PC-3 (cell line): Measurements from ENCODE around the gene DENND6A. TPM values are rescaled to one million over a fixed set of nuclear protein-coding genes. Genes with fewer than 3 reads are reported as not detected.
"Not testable (repeated sequence)": the region's sequence is repeated elsewhere in the genome, so short reads cannot be mapped to it uniquely, and the experiment has no call there.

Source experiments
- ATAC-seq: fragments of 200-7000 bp; cut with Tn5 transposase; 2 replicates; pipeline ENCODE4 v1.9.1; 2020; ENCODE audit warnings: mild to moderate bottlenecking, moderate library complexity
- BruUV-seq: library from RNA; stranded (reverse); fragments of 400-500 nt; replicated peaks from 2 replicates; lab custom pipeline; 2021; lab: Mats Ljungman, UMichigan
- CTCF ChIA-PET: fragments of 300-600 bp; sonication (Branson Sonifier 250); formaldehyde crosslinking; loops from one replicate; lab custom pipeline; 2022; ENCODE audit warnings: antibody characterized with exemption; lab: Charles Lee
- POLR2A ChIA-PET: fragments of 300-600 bp; sonication (Branson Sonifier 250); formaldehyde crosslinking; loops from one replicate; lab custom pipeline; 2022; ENCODE audit warnings: antibody characterized with exemption; ENCODE audit not compliant: unreplicated experiment; lab: Charles Lee
- DNase-seq: peaks from one replicate; pipeline ENCODE4 v3.0.0-alpha.2; 2015
- H2AFZ ChIP-seq: fragments of 300-600 bp; sonication (generic); 2 replicates; pipeline ENCODE4 v1.6.0; 2016; ENCODE audit warnings: antibody characterized with exemption, low read length
- H3F3A ChIP-seq: fragments of 300-600 bp; sonication (generic); one replicate; pipeline ENCODE4 v1.6.0; 2017; ENCODE audit warnings: antibody characterized with exemption, low read length, control low read depth, mild to moderate bottlenecking; ENCODE audit not compliant: unreplicated experiment
- H3K27ac ChIP-seq: fragments of 300-600 bp; sonication (generic); 2 replicates; pipeline ENCODE4 v1.5.1; 2016; ENCODE audit warnings: mild to moderate bottlenecking, low read length
- H3K27me3 ChIP-seq: fragments of 300-600 bp; sonication (generic); 2 replicates; pipeline ENCODE4 v1.6.1; 2016; ENCODE audit warnings: low read length, mixed read lengths
- H3K36me3 ChIP-seq: fragments of 300-600 bp; sonication (generic); 2 replicates; pipeline ENCODE4 v1.6.1; 2016; ENCODE audit warnings: low read depth, mixed run types, low read length, mixed read lengths
- H3K4me1 ChIP-seq: fragments of 300-600 bp; sonication (generic); 2 replicates; pipeline ENCODE4 v1.5.1; 2016; ENCODE audit warnings: low read length; ENCODE audit not compliant: insufficient read depth
- H3K4me2 ChIP-seq: fragments of 300-600 bp; sonication (generic); 2 replicates; pipeline ENCODE4 v1.6.0; 2016; ENCODE audit warnings: low read length
- H3K4me3 ChIP-seq: fragments of 300-600 bp; sonication (generic); 2 replicates; pipeline ENCODE4 v1.5.1; 2016; ENCODE audit warnings: mild to moderate bottlenecking, low read length, mixed read lengths
- H3K79me2 ChIP-seq: fragments of 300-600 bp; sonication (generic); 2 replicates; pipeline ENCODE4 v1.6.1; 2017; ENCODE audit warnings: low read length, mixed read lengths
- H3K9ac ChIP-seq: fragments of 300-600 bp; sonication (generic); 2 replicates; pipeline ENCODE4 v1.6.0; 2016; ENCODE audit warnings: mild to moderate bottlenecking, low read length
- H3K9me2 ChIP-seq: fragments of 300-600 bp; sonication (generic); replicated peaks from 2 replicates; pipeline ENCODE4 v1.6.1; 2016; ENCODE audit warnings: mixed run types, low read length, mixed read lengths
- H3K9me3 ChIP-seq: fragments of 300-600 bp; sonication (generic); 2 replicates; pipeline ENCODE4 v1.6.1; 2016; ENCODE audit warnings: low read length, mixed read lengths
- H4K20me1 ChIP-seq: fragments of 300-600 bp; sonication (generic); 2 replicates; pipeline ENCODE4 v1.6.1; 2016; ENCODE audit warnings: low read length, mixed read lengths
- EZH2 ChIP-seq: fragments of 300-600 bp; sonication (generic); IDR thresholded peaks from one replicate; pipeline ENCODE4 v1.6.1; 2017; ENCODE audit warnings: antibody characterized with exemption, mild to moderate bottlenecking, low read length; ENCODE audit not compliant: unreplicated experiment
- EZH2phosphoT487 ChIP-seq: fragments of 300-600 bp; sonication (generic); IDR thresholded peaks from 2 replicates; pipeline ENCODE4 v1.6.1; 2018; ENCODE audit warnings: mild to moderate bottlenecking, antibody characterized with exemption, low read length, borderline replicate concordance
- intact Hi-C: fragments of 100-400 bp; cut with micrococcal nuclease; formaldehyde crosslinking; loops from 2 replicates; pipeline ENCODE4 v1.9.0; 2023
- total RNA-seq: library from RNA; depleted of rRNA; stranded (reverse); fragments of >200 nt; gene quantifications from 2 replicates; pipeline ENCODE4 v1.2.3, GENCODE V29; 2014
- TF ChIP-seq, protein P1 (sequence below): fragments of 300-600 bp; sonication (generic); conservative IDR thresholded peaks from 2 replicates; pipeline ENCODE4 v1.5.1; 2017; ENCODE audit warnings: antibody characterized with exemption, low read depth, mild to moderate bottlenecking, low read length

The DENND6A gene
- total RNA-seq, 1 experiment from 2014 or later, result 17.6 TPM

DNA sequence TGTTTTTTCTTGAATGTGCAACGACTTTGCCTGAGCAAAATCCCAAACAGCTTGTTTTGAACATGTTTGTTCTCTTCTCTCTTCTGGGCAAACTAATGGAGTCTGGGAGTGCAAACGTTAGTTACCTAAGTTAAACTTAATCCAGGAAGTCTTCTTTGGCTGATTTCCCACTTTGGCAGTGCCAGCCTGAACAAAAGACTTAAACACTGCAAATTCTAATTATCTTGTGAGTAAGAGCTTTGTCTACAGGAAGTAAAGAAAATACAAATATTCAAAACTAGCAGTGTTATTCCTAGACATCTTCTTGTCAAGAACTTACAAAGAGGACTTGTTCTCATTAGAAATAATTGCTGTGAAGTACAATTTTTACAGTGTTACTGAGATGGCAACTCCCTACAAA lies 16.7 kb upstream of the DENND6A start:
- no peaks in the 10 kb centered on the region for H3K9me3 ChIP-seq
- DNase-seq (peak; percentile 77), ATAC-seq (peak; percentile 73)
- intact Hi-C loops, result loop anchor here (2.0 kb wide), 1 partner anchor 43 kb away; no protein-coding TSS in a partner anchor
- H2AFZ ChIP-seq, result peak overlapping the region; percentile 84
- peak overlapping the region; percentile 19; the same call in 1 of the 2 replicates for H3K9ac ChIP-seq
- no peaks in the 10 kb centered on the region for H4K20me1 ChIP-seq
- TF ChIP-seq, protein P1, sequence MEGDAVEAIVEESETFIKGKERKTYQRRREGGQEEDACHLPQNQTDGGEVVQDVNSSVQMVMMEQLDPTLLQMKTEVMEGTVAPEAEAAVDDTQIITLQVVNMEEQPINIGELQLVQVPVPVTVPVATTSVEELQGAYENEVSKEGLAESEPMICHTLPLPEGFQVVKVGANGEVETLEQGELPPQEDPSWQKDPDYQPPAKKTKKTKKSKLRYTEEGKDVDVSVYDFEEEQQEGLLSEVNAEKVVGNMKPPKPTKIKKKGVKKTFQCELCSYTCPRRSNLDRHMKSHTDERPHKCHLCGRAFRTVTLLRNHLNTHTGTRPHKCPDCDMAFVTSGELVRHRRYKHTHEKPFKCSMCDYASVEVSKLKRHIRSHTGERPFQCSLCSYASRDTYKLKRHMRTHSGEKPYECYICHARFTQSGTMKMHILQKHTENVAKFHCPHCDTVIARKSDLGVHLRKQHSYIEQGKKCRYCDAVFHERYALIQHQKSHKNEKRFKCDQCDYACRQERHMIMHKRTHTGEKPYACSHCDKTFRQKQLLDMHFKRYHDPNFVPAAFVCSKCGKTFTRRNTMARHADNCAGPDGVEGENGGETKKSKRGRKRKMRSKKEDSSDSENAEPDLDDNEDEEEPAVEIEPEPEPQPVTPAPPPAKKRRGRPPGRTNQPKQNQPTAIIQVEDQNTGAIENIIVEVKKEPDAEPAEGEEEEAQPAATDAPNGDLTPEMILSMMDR, result no peak
- no peak for TF ChIP-seq EZH2phosphoT487
- H3K4me2 ChIP-seq, result peak overlapping the region; percentile 50
- no peaks in the 10 kb centered on the region for H3K79me2 ChIP-seq
- peak overlapping the region; percentile 67 for H3K27ac ChIP-seq
- no peak overlapping the region for H3K4me3 ChIP-seq
- no TSS peak for BruUV-seq
- POLR2A ChIA-PET, result no interaction called here
- H3K9me2 ChIP-seq, result no peaks in the 10 kb centered on the region
- H3K36me3 ChIP-seq, result no peaks in the 10 kb centered on the region
- peaks cover 20% of the 10 kb centered on the region for H3K4me1 ChIP-seq
- CTCF ChIA-PET, result interaction anchor here (0.6 kb wide), 1 partner anchor 24 kb away, joined by 3 read pairs; no protein-coding TSS in a partner anchor
- H3K27me3 ChIP-seq, result no peaks in the 10 kb centered on the region
- no peaks in the 10 kb centered on the region for H3F3A ChIP-seq

DNA sequence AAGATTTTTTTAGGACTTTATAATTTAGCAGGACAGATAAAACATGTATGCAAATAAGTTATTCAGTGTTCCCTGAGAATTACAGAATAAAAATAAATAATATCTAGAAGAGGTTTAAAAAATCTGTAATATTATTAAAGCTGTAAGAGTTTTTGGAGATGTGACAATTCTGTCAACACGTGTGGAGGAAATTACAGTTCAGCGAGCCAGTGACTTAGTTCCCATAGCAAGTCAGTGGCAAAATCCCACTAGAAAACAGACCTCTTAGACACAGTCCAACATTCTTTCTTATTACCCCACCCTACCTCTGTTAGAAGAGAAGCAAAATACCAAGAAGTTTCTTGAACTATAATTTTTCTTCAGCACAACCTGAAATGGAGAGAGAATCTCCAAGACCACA lies 16.2 kb upstream of the DENND6A start:
- peak overlapping the region; percentile 84 for H2AFZ ChIP-seq
- peak overlapping the region; percentile 19; the same call in 1 of the 2 replicates for H3K9ac ChIP-seq
- BruUV-seq, result TSS peak; percentile 75
- POLR2A ChIA-PET, result no interaction called here
- H3K4me3 ChIP-seq, result no peak overlapping the region
- CTCF ChIA-PET, result interaction anchor here (0.6 kb wide), 1 partner anchor 23 kb away, joined by 3 read pairs; no protein-coding TSS in a partner anchor
- peak overlapping the region; percentile 67 for H3K27ac ChIP-seq
- TF ChIP-seq, protein P1, result no peak
- TF ChIP-seq EZH2, result no peak
- TF ChIP-seq EZH2phosphoT487, result no peak
- no peaks in the 10 kb centered on the region for H3K27me3 ChIP-seq
- intact Hi-C loops, result loop anchor here (2.0 kb wide), 1 partner anchor 44 kb away; no protein-coding TSS in a partner anchor
- 0 out of 2 replicates have a peak, but pooled peaks have one; percentile 12 for ATAC-seq
- H3K9me3 ChIP-seq, result no peaks in the 10 kb centered on the region
- H3K4me1 ChIP-seq, result peaks cover 20% of the 10 kb centered on the region
- peak overlapping the region; percentile 50 for H3K4me2 ChIP-seq
- DNase-seq, result no peak
- H3K9me2 ChIP-seq, result no peaks in the 10 kb centered on the region
- no peaks in the 10 kb centered on the region for H3F3A ChIP-seq
- no peaks in the 10 kb centered on the region for H4K20me1 ChIP-seq
- no peaks in the 10 kb centered on the region for H3K36me3 ChIP-seq
- no peaks in the 10 kb centered on the region for H3K79me2 ChIP-seq

GRCh38 chr3:57706462-57706861 lies 13.6 kb upstream of the DENND6A start:
- BruUV-seq, result no TSS peak
- Histone ChIP-seq H3K79me2 (no peaks in the 10 kb centered on the region), H3K4me2 (peak overlapping the region; percentile 63), H3K4me3 (no peak overlapping the region), H3F3A (no peaks in the 10 kb centered on the region), H3K9me3 (no peaks in the 10 kb centered on the region), H3K9me2 (no peaks in the 10 kb centered on the region), H2AFZ (no peak overlapping the region), H3K36me3 (no peaks in the 10 kb centered on the region), H3K27ac (peak overlapping the region; percentile 74), H3K4me1 (peaks cover 20% of the 10 kb centered on the region), H3K27me3 (no peaks in the 10 kb centered on the region), H3K9ac (no peak overlapping the region), H4K20me1 (no peaks in the 10 kb centered on the region)
- intact Hi-C loops, result no loop called here
- ChIA-PET POLR2A (interaction anchor here (0.6 kb wide), 2 partner anchors 130 to 288 kb away, joined by 6 to 10 read pairs; no protein-coding TSS in a partner anchor), CTCF (no interaction called here)
- TF ChIP-seq EZH2phosphoT487 (no peak), EZH2 (no peak)
- TF ChIP-seq, protein P1, result no peak
- DNase-seq, result peak; percentile 94
- ATAC-seq, result peak; percentile 86

DNA sequence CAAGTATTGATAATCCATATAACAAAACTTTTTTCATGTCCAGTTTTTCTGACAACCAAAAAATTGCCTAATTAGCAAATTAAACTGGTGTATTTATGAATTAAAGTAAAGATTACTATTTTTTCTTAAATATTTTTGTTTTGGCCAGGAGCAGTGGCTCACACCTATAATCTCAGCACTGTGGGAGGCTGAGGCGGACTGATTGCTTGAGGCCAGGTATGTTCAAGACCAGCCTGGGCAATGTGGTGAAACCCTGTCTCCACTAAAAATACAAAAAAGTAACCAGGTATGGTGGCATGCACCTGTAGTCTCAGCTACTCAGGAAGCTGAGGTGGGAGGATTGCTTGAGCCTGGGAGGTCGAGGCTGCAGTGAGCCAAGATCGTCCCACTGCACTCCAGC lies 12.5 kb upstream of the DENND6A start:
- intact Hi-C loops, H3K9ac ChIP-seq: not testable (repeated sequence)

More for the DNA sequence above, 12.5 kb upstream of the DENND6A start:
- H3F3A ChIP-seq, H3K4me2 ChIP-seq, DNase-seq, H3K36me3 ChIP-seq, ATAC-seq, BruUV-seq, H3K27ac ChIP-seq, H4K20me1 ChIP-seq, H2AFZ ChIP-seq, H3K79me2 ChIP-seq, CTCF ChIA-PET, H3K27me3 ChIP-seq, POLR2A ChIA-PET, H3K9me2 ChIP-seq, H3K4me3 ChIP-seq, H3K9me3 ChIP-seq: not testable (repeated sequence)
- peaks cover 20% of the 10 kb centered on the region for H3K4me1 ChIP-seq
